HepG2 (cell line): ENCODE measurements around the gene CREB1. TPM values are rescaled to one million over a fixed set of nuclear protein-coding genes. Genes with fewer than 3 reads are reported as not detected.

Experiments
- ARHGAP35 ChIP-seq: sonication (generic); formaldehyde crosslinking; IDR thresholded peaks from 2 replicates; pipeline ENCODE4 v1.9.0; 2022; ENCODE audit warnings: mild to moderate bottlenecking, inconsistent platforms, moderate library complexity, missing genetic modification reagents, borderline replicate concordance
- ATAD3A ChIP-seq: sonication (generic); formaldehyde crosslinking; IDR thresholded peaks from 2 replicates; pipeline ENCODE4 v1.4.0; 2020; ENCODE audit warnings: missing genetic modification reagents
- FOXP1 ChIP-seq, 2 experiments: fragments of 450-650 bp in 1 of 2; IDR thresholded peaks; 2 replicates each; pipeline ENCODE4 v1.6.1; 2017 to 2018; ENCODE audit warnings: antibody characterized with exemption in 1 of 2
- HCFC1 ChIP-seq: fragments of 150-350 bp; IDR thresholded peaks from 2 replicates; pipeline ENCODE4 v1.6.1; 2014; ENCODE audit warnings: low read depth, low read length
- HES4 ChIP-seq: sonication (generic); formaldehyde crosslinking; IDR thresholded peaks from 2 replicates; pipeline ENCODE4 v1.9.0; 2021; ENCODE audit warnings: mild to moderate bottlenecking, missing genetic modification reagents, borderline replicate concordance
- HMG20A ChIP-seq: IDR thresholded peaks from 2 replicates; pipeline ENCODE4 v1.6.1; 2016; ENCODE audit warnings: borderline replicate concordance
- KDM6A ChIP-seq: IDR thresholded peaks from 2 replicates; pipeline ENCODE4 v1.6.1; 2016; ENCODE audit warnings: low read depth
- KIAA2018 ChIP-seq: sonication (generic); formaldehyde crosslinking; IDR thresholded peaks from 2 replicates; pipeline ENCODE4 v1.5.0; 2020; ENCODE audit warnings: mild to moderate bottlenecking, missing genetic modification reagents, borderline replicate concordance
- PAF1 ChIP-seq: IDR thresholded peaks from 2 replicates; pipeline ENCODE4 v1.6.1; 2016; ENCODE audit warnings: missing genetic modification reagents, missing compliant biosample characterization
- PHF5A ChIP-seq: IDR thresholded peaks from one replicate; pipeline ENCODE4 v1.6.1; 2018; ENCODE audit warnings: low read depth, missing genetic modification reagents; ENCODE audit not compliant: unreplicated experiment
- RFX3 ChIP-seq: IDR thresholded peaks from 2 replicates; pipeline ENCODE4 v1.6.1; 2016; ENCODE audit warnings: missing biosample characterization, missing genetic modification reagents
- SIN3B ChIP-seq: fragments of 150-350 bp; IDR thresholded peaks from 2 replicates; pipeline ENCODE4 v1.6.1; 2014; ENCODE audit warnings: low read length
- THAP11 ChIP-seq: IDR thresholded peaks from 2 replicates; pipeline ENCODE4 v1.6.1; 2016; ENCODE audit warnings: missing biosample characterization, missing genetic modification reagents
- ZNF17 ChIP-seq: sonication (generic); formaldehyde crosslinking; IDR thresholded peaks from 2 replicates; pipeline ENCODE4 v1.5.0; 2020; ENCODE audit warnings: mild to moderate bottlenecking, missing genetic modification reagents
- ZNF24 ChIP-seq: fragments of 450-650 bp; IDR thresholded peaks from 2 replicates; pipeline ENCODE4 v1.6.1; 2017; ENCODE audit warnings: antibody characterized with exemption, mild to moderate bottlenecking
- ZNF326 ChIP-seq: sonication (generic); formaldehyde crosslinking; IDR thresholded peaks from 2 replicates; pipeline ENCODE4 v1.4.0; 2020; ENCODE audit warnings: missing genetic modification reagents, borderline replicate concordance
- ZNF549 ChIP-seq: sonication (generic); formaldehyde crosslinking; IDR thresholded peaks from 2 replicates; pipeline ENCODE4 v1.5.0; 2020; ENCODE audit warnings: missing genetic modification reagents
- ZNF710 ChIP-seq: sonication (generic); formaldehyde crosslinking; IDR thresholded peaks from 2 replicates; pipeline ENCODE4 v1.5.0; 2020; ENCODE audit warnings: mild to moderate bottlenecking, missing genetic modification reagents, borderline replicate concordance
- polyA plus RNA-seq, 8 experiments: library from polyadenylated mRNA; depleted of rRNA in 3 of 8; stranded (reverse) in 7 of 8; unstranded in 1 of 8; fragments of >200 nt; fragmentation: Illumina TruSeq in 4 of 8; extraction: Trizol in 4 of 8; gene quantifications; 2 replicates each; pipeline versions ENCODE4 v1.2.1 to v1.2.3, GENCODE V29; 2011 to 2016; ENCODE audit warnings: low read depth in 4 of 8, missing spikeins in 1 of 8, mixed read lengths in 1 of 8; ENCODE audit not compliant: insufficient read depth in 1 of 8
- total RNA-seq, 5 experiments: library from RNA; depleted of rRNA; stranded (reverse); fragments of >200 nt; fragmentation: Illumina TruSeq; extraction: Trizol; gene quantifications; 2 replicates each; pipeline ENCODE4 v1.2.3, GENCODE V29; 2016; ENCODE audit warnings: low read depth in 1 of 5
- TF ChIP-seq, protein P1 (sequence below): IDR thresholded peaks from 2 replicates; pipeline ENCODE4 v1.6.1; 2018; ENCODE audit warnings: missing genetic modification reagents

The CREB1 gene
- total and polyA plus RNA-seq, 2 of the 13 experiments (the other 11 are each of a cell fraction or from before 2014, with no cell fraction given), result 51.8 to 51.9 TPM

DNA sequence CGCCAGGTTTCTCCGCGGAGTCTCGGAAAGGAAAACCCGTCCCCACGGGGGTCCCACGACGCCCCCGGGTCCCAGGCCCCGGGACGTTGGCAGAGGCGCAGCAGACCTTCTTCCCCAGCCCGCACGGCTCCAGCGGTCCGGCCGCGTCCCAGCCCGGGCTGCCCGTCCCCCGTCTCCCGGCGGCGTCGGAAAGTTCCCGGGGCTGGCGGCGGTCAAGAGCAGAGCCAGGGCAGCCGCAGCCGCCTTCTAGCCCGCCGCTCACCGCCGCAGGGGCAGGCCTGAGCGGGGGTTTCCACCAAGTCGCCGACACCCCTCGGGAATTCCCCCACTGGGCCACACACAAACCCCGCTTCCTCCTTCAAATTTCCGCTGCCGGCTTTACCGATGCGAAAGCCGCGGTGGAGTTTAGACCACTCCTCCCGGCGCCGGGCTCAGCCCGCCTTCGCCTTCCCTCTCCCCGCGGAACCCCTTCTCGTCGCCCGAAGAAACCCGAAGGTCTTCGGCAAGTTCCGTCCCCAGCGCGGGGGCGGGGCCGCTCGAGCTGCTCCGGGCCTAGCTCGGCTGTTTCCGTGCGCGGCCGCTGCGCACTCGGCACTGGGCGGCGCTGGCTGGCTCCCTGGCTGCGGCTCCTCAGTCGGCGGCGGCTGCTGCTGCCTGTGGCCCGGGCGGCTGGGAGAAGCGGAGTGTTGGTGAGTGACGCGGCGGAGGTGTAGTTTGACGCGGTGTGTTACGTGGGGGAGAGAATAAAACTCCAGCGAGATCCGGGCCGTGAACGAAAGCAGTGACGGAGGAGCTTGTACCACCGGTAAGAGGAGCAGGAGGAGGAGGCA is at the start of gene CREB1 (continued):
- TF ChIP-seq, protein P1, sequence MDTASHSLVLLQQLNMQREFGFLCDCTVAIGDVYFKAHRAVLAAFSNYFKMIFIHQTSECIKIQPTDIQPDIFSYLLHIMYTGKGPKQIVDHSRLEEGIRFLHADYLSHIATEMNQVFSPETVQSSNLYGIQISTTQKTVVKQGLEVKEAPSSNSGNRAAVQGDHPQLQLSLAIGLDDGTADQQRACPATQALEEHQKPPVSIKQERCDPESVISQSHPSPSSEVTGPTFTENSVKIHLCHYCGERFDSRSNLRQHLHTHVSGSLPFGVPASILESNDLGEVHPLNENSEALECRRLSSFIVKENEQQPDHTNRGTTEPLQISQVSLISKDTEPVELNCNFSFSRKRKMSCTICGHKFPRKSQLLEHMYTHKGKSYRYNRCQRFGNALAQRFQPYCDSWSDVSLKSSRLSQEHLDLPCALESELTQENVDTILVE (CRISPR knock-in tag), result no peak; the same call in 1 of the 2 replicates
- TF ChIP-seq KIAA2018 (no peak; the same call in 1 of the 2 replicates), KDM6A (no peak), HCFC1 (no peak), ZNF24 (no peak), FOXP1 (IDR thresholded peaks at IDR 0.05) (no peak), FOXP1 (CRISPR knock-in tag; IDR thresholded peaks at IDR 0.05) (no peak), ZNF326 (CRISPR knock-in tag) (no peak), ARHGAP35 (peak; percentile 31; the same call in 1 of the 2 replicates), ZNF17 (CRISPR knock-in tag) (0 out of 2 replicates have a peak, but pooled peaks have one; percentile 17), SIN3B (peak; percentile 26; the same call in 1 of the 2 replicates), ATAD3A (CRISPR knock-in tag) (0 out of 2 replicates have a peak, but pooled peaks have one; percentile 44), HES4 (CRISPR knock-in tag) (peak; percentile 85; the same call in 1 of the 2 replicates), ZNF710 (no peak; the same call in 1 of the 2 replicates), ZNF549 (0 out of 2 replicates have a peak, but pooled peaks have one; percentile 18), PAF1 (CRISPR knock-in tag) (no peak), HMG20A (CRISPR knock-in tag) (peak; percentile 39; the same call in 1 of the 2 replicates), THAP11 (peak; percentile 59; the same call in 1 of the 2 replicates), PHF5A (no peak), RFX3 (CRISPR knock-in tag) (no peak)
